H1 (cell line): Measurements from ENCODE around the gene C3orf18. TPM values are rescaled to one million over a fixed set of nuclear protein-coding genes. Genes with fewer than 3 reads are reported as not detected.

ENCODE experiments used
- CTCF ChIA-PET: fragments of 300-600 bp; sonication (Branson Sonifier 250); formaldehyde crosslinking; loops from one replicate; lab custom pipeline; 2021; ENCODE audit not compliant: partially characterized antibody; lab: Charles Lee
- POLR2A ChIA-PET: fragments of 300-600 bp; sonication (Branson Sonifier 250); formaldehyde crosslinking; loops from one replicate; lab custom pipeline; 2021; ENCODE audit warnings: inconsistent platforms; ENCODE audit not compliant: partially characterized antibody; lab: Charles Lee
- DNase-seq, 2 experiments: peaks; one replicate each; pipeline versions ENCODE4 v3.0.0 to v3.0.0-alpha.2; 2010 to 2022; ENCODE audit warnings: low spot score in 2 of 2, low read depth in 1 of 2, mixed read lengths in 1 of 2
- FAIRE-seq: peaks from 2 replicates; lab custom pipeline; 2011; peaks lifted over from hg19 to GRCh38; lab: Jason Lieb, UNC
- H2AFZ ChIP-seq: 2 replicates; pipeline ENCODE4 v1.8.1; 2012; ENCODE audit warnings: low read length, inconsistent platforms
- H2AK5ac ChIP-seq: 2 replicates; pipeline ENCODE4 v1.6.1; 2013; ENCODE audit warnings: low read depth, low read length
- H2BK120ac ChIP-seq: replicated peaks from 2 replicates; pipeline ENCODE3; 2013; ENCODE audit warnings: low read depth, low read length, inconsistent platforms
- H2BK12ac ChIP-seq: 2 replicates; pipeline ENCODE4 v1.6.1; 2013; ENCODE audit warnings: low read depth, low read length
- H2BK15ac ChIP-seq: 2 replicates; pipeline ENCODE4 v1.6.1; 2013; ENCODE audit warnings: low read length
- H2BK20ac ChIP-seq: 2 replicates; pipeline ENCODE4 v1.6.1; 2013; ENCODE audit warnings: low read length
- H2BK5ac ChIP-seq: 2 replicates; pipeline ENCODE4 v1.6.1; 2013; ENCODE audit warnings: low read depth, low read length
- H3K14ac ChIP-seq: 2 replicates; pipeline ENCODE4 v1.6.1; 2013; ENCODE audit warnings: inconsistent platforms; ENCODE audit not compliant: insufficient read length
- H3K18ac ChIP-seq: 2 replicates; pipeline ENCODE4 v1.6.1; 2013; ENCODE audit warnings: low read length; ENCODE audit errors: extremely low read depth
- H3K23ac ChIP-seq: 2 replicates; pipeline ENCODE4 v1.6.1; 2013; ENCODE audit warnings: inconsistent platforms; ENCODE audit not compliant: insufficient read length
- H3K23me2 ChIP-seq: 2 replicates; pipeline ENCODE4 v1.6.1; 2013; ENCODE audit warnings: low read depth, low read length
- H3K27ac ChIP-seq: 2 replicates; pipeline ENCODE4 v1.6.1; 2011; ENCODE audit warnings: low read depth, low read length, inconsistent platforms
- H3K27me3 ChIP-seq, 4 experiments: replicated peaks in 1 of 4; 1 replicate in 1 of 4; 2 replicates in 3 of 4; pipeline versions ENCODE4 v1.6.1 to v1.8.1; 2011 to 2013; ENCODE audit warnings: low read length in 3 of 4, mild to moderate bottlenecking in 3 of 4, inconsistent platforms in 2 of 4, mixed read lengths in 2 of 4, moderate library complexity in 1 of 4; ENCODE audit not compliant: control insufficient read depth in 3 of 4, insufficient read depth in 3 of 4; ENCODE audit errors: extremely low read depth in 1 of 4
- H3K36me3 ChIP-seq, 4 experiments: 2 replicates each; pipeline versions ENCODE4 v1.6.1 to v1.8.1; 2011 to 2013; ENCODE audit warnings: mild to moderate bottlenecking in 4 of 4, low read length in 3 of 4, moderate library complexity in 2 of 4, control low read depth in 1 of 4, inconsistent platforms in 1 of 4; ENCODE audit not compliant: insufficient read depth in 4 of 4, control insufficient read depth in 2 of 4
- H3K4ac ChIP-seq: replicated peaks from 2 replicates; pipeline ENCODE3; 2013; ENCODE audit warnings: low read length, low read depth, mixed read lengths, inconsistent platforms; ENCODE audit not compliant: insufficient read length
- H3K4me1 ChIP-seq, 4 experiments: replicated peaks in 1 of 4; 1 replicate in 1 of 4; 2 replicates in 3 of 4; pipeline versions ENCODE4 v1.6.1 to v1.8.1; 2011 to 2013; ENCODE audit warnings: low read length in 3 of 4, inconsistent platforms in 2 of 4, mixed read lengths in 1 of 4; ENCODE audit not compliant: insufficient read depth in 4 of 4, control insufficient read depth in 3 of 4
- H3K4me2 ChIP-seq, 2 experiments: 2 replicates each; pipeline versions ENCODE4 v1.6.1 to v1.8.1; 2011 to 2013; ENCODE audit warnings: low read depth in 2 of 2, low read length in 2 of 2, control low read depth in 1 of 2, inconsistent platforms in 1 of 2, mild to moderate bottlenecking in 1 of 2; ENCODE audit not compliant: insufficient read depth in 1 of 2
- H3K4me3 ChIP-seq, 4 experiments: fragments of 200-600, 300-600 bp in 1 of 4; sonication (generic), shearing (Covaris generic), sonication (Bioruptor Twin) in 1 of 4; 2 replicates each; pipeline versions ENCODE4 v1.5.1 to v1.8.1; 2011 to 2016; ENCODE audit warnings: low read length in 4 of 4, low read depth in 3 of 4, control low read depth in 2 of 4, inconsistent platforms in 2 of 4, mild to moderate bottlenecking in 2 of 4, mixed read lengths in 1 of 4, moderate library complexity in 1 of 4; ENCODE audit not compliant: insufficient read depth in 2 of 4; ENCODE audit errors: extremely low read depth in 1 of 4
- H3K56ac ChIP-seq: replicated peaks from 2 replicates; pipeline ENCODE3; 2013; ENCODE audit warnings: low read depth, mild to moderate bottlenecking, mixed read lengths, low read length, inconsistent platforms; ENCODE audit not compliant: insufficient read length
- H3K79me1 ChIP-seq: 2 replicates; pipeline ENCODE4 v1.6.1; 2013; ENCODE audit warnings: low read depth, low read length, control low read depth
- H3K79me2 ChIP-seq, 2 experiments: 2 replicates each; pipeline versions ENCODE4 v1.6.1 to v1.8.1; 2012 to 2013; ENCODE audit warnings: low read length in 2 of 2, mild to moderate bottlenecking in 2 of 2, inconsistent platforms in 1 of 2; ENCODE audit not compliant: insufficient read depth in 2 of 2, control insufficient read depth in 1 of 2
- H3K9ac ChIP-seq, 4 experiments: replicated peaks in 1 of 4; 1 replicate in 1 of 4; 2 replicates in 3 of 4; pipeline versions ENCODE4 v1.6.1 to v1.8.1; 2011 to 2013; ENCODE audit warnings: low read depth in 3 of 4, low read length in 3 of 4, control low read depth in 2 of 4, mild to moderate bottlenecking in 2 of 4, moderate library complexity in 2 of 4, inconsistent platforms in 1 of 4; ENCODE audit errors: extremely low read depth in 1 of 4
- H3K9me3 ChIP-seq, 2 experiments: 2 replicates each; pipeline versions ENCODE4 v1.6.1 to v1.8.1; 2012 to 2013; ENCODE audit warnings: mild to moderate bottlenecking in 2 of 2, moderate library complexity in 2 of 2, control low read depth in 1 of 2, inconsistent platforms in 1 of 2, low read depth in 1 of 2, low read length in 1 of 2, mixed read lengths in 1 of 2; ENCODE audit not compliant: insufficient read depth in 2 of 2
- H4K20me1 ChIP-seq, 2 experiments: replicated peaks in 1 of 2; 2 replicates each; pipeline versions ENCODE3 to v1.8.1; 2011 to 2013; ENCODE audit warnings: inconsistent platforms in 2 of 2, low read length in 2 of 2, mild to moderate bottlenecking in 1 of 2; ENCODE audit not compliant: insufficient read depth in 2 of 2, control insufficient read depth in 1 of 2
- H4K5ac ChIP-seq: 2 replicates; pipeline ENCODE4 v1.6.1; 2013; ENCODE audit warnings: low read length, low read depth, mixed read lengths, inconsistent platforms; ENCODE audit not compliant: insufficient read length
- H4K8ac ChIP-seq: 2 replicates; pipeline ENCODE4 v1.8.0; 2013; ENCODE audit warnings: mild to moderate bottlenecking, moderate library complexity, low read length, inconsistent platforms; ENCODE audit not compliant: insufficient read depth; ENCODE audit errors: extremely low read depth
- H4K91ac ChIP-seq: replicated peaks from 2 replicates; pipeline ENCODE3; 2013; ENCODE audit warnings: low read length, mixed read lengths, inconsistent platforms; ENCODE audit not compliant: insufficient read length
- ASH2L ChIP-seq: fragments of 200-600, 300-600 bp; sonication (generic); IDR thresholded peaks from one replicate; pipeline ENCODE4 v1.7.1; 2017; ENCODE audit warnings: low read length
- WGBS, 2 experiments: shearing (Covaris generic) in 1 of 2; methylation state at CpG; one replicate each; pipeline versions ENCODE4 v1.1.6 to v1.1.7; 2013 to 2015; ENCODE audit warnings: low lambda C conversion rate in 2 of 2, mixed read lengths in 2 of 2, inconsistent platforms in 1 of 2, low coverage in 1 of 2, missing lambda C conversion rate in 1 of 2; ENCODE audit not compliant: insufficient replicate concordance in 2 of 2, insufficient coverage in 1 of 2, insufficient read length in 1 of 2; ENCODE audit errors: extremely low coverage in 1 of 2, missing lambda C conversion rate in 1 of 2; 5-methylcytosine and 5-hydroxymethylcytosine counted together
- polyA plus RNA-seq, 7 experiments: library from polyadenylated mRNA; depleted of rRNA in 3 of 7; stranded (reverse) in 5 of 7; unstranded in 2 of 7; fragments of >200 nt in 5 of 7; fragments of 200-250 nt in 2 of 7; gene quantifications; 1 replicate in 5 of 7; 2 replicates in 1 of 7; 4 replicates in 1 of 7; pipeline versions ENCODE4 v1.2.1 to v1.2.3, GENCODE V29; 2011 to 2013; ENCODE audit warnings: missing spikeins in 2 of 7, mixed read lengths in 2 of 7
- total RNA-seq: library from RNA; stranded (reverse); fragmentation: NEBNext Ultra II Directional; extraction: Animal tissue kit (Norgen Biotek cat#: 25700); gene quantifications from 2 replicates; pipeline ENCODE4 v1.2.1, GENCODE V29; 2021

C3orf18 gene
- total and polyA plus RNA-seq, 2 of the 8 experiments (the other 6 are each of a cell fraction or from before 2014, with no cell fraction given), result 7.5 to 15.0 TPM

DNA sequence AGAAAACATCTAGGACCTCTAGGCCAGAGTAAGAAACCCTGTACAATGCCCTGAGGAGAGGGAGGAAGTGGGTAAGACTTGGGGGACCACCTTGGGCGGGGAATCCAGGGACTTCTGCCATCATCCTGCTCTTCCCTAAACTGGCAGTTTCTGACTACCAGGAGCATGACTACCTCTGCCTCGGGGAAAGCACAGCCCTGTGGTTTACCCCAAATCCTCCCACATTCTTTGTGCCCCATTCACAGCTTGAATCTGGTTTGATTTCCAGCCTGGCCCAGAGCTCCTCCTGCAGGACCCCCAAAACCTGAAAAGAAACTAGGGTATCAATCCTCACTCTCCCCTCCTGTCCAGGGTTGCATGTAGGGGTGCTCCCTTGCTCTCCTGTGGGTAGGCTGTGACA is 4.7 kb downstream of the C3orf18 start:
- H4K91ac ChIP-seq, result no peak overlapping the region
- WGBS, 2 experiments, result 80% methylated on average over 2 of the region's 2 CpGs; no CpG with 5 or more reads in 1 of the 2 experiments
- peaks cover 7% of the 10 kb centered on the region; the same call in 1 of the 2 replicates for H3K23me2 ChIP-seq
- H4K5ac ChIP-seq, result no peak overlapping the region
- H4K8ac ChIP-seq, result no peak overlapping the region
- H4K20me1 ChIP-seq, result no peaks in the 10 kb centered on the region
- no peak overlapping the region for H2BK12ac ChIP-seq
- no peak overlapping the region for H2AFZ ChIP-seq
- H3K14ac ChIP-seq, result no peak overlapping the region
- H2BK20ac ChIP-seq, result no peak overlapping the region
- ChIA-PET POLR2A (interaction anchor here (1.8 to 1.9 kb wide), 2 partner anchors 10 to 226 kb away, joined by 5 to 9 read pairs; no protein-coding TSS in a partner anchor), CTCF (interaction anchor here (1.4 to 46.5 kb wide), 3 partner anchors 10 to 52 kb away, joined by 3 to 863 read pairs (median 43); partner anchors contain the start of genes CISH and MAPKAPK3)
- no peak overlapping the region for H3K4ac ChIP-seq
- H2BK15ac ChIP-seq, result no peak overlapping the region
- no peak overlapping the region for H2BK5ac ChIP-seq
- H2BK120ac ChIP-seq, result no peak overlapping the region
- H3K36me3 ChIP-seq, result no peaks in the 10 kb centered on the region
- no peak overlapping the region for H3K56ac ChIP-seq
- no peak overlapping the region for H3K23ac ChIP-seq
- H3K4me3 ChIP-seq, result no peak overlapping the region
- peaks cover 0 to 6% (median 3%) of the 10 kb centered on the region in 4 experiments; a peak in 5 of 7 replicates for H3K4me1 ChIP-seq
- no peak for DNase-seq
- TF ChIP-seq ASH2L, result no peak
- no peak overlapping the region for H3K9ac ChIP-seq
- H3K9me3 ChIP-seq, result no peaks in the 10 kb centered on the region
- H3K4me2 ChIP-seq, result no peak overlapping the region
- no peak overlapping the region for H3K18ac ChIP-seq
- peaks cover 0 to 13% (median 5%) of the 10 kb centered on the region in 4 experiments; a peak in 4 of 7 replicates for H3K27me3 ChIP-seq
- no peak overlapping the region for H2AK5ac ChIP-seq
- no peak overlapping the region for H3K27ac ChIP-seq
- no peaks in the 10 kb centered on the region for H3K79me2 ChIP-seq
- FAIRE-seq, result no peak
- no peaks in the 10 kb centered on the region for H3K79me1 ChIP-seq
